ENCODE measurements around the gene C1orf185. TPM values are rescaled to one million over a fixed set of nuclear protein-coding genes. Genes with fewer than 3 reads are reported as not detected.
"Not testable (repeated sequence)": the region's sequence is repeated elsewhere in the genome, so short reads cannot be mapped to it uniquely, and the experiment has no call there.

Gene C1orf185
- total RNA-seq, 1 experiment from 2014 or later: not detected

DNA sequence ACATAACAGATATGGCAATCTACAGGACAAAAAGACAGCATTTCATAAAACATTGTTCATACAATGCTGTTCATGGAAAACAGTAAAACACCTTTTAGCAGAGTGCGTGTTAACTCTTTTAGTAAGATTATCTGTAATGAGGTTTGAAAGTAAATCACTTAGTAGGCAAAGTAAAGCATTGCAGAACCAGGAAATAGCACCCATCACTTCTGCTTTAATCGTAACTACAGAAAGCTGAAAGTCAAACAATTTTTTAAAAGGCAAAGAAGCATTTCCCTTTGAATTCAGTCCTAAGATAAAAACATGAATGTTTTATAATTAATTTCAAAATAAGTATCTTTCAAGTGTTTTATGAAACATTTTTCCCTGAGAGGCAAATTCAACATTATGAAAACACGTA is 70.8 kb downstream of the C1orf185 start:
- no TSS peak for BruUV-seq (replicated peaks)
- Histone ChIP-seq H3K4me3 (ENCODE audit: low read depth in 2 of 2, low read length in 2 of 2) (no peak overlapping the region), H3K9me3 (ENCODE audit: control insufficient read depth, insufficient read depth, low read depth, low read length) (no peaks in the 10 kb centered on the region), H3K27ac (ENCODE audit: low read length) (no peak overlapping the region), H3K27me3 (ENCODE audit: control insufficient read depth, insufficient read depth, low read length) (no peaks in the 10 kb centered on the region), H3K4me1 (ENCODE audit: control insufficient read depth, insufficient read depth, low read length) (no peaks in the 10 kb centered on the region), H3K36me3 (ENCODE audit: control insufficient read depth, insufficient read depth, low read length) (no peaks in the 10 kb centered on the region)
- ChIA-PET CTCF (no interaction called here), POLR2A (no interaction called here)
- ATAC-seq (no peak), DNase-seq (ENCODE audit: low read depth, low spot score) (no peak)
- in situ Hi-C loops (cut with HindIII; ENCODE audit: low pct_unique_long_range_greater_than_20kb, low sequenced_read_pairs): no loop called here
- intact Hi-C loops (cut with micrococcal nuclease; ENCODE audit: unreplicated experiment): no loop called here
- TF ChIP-seq TCF7L2 (IDR thresholded peaks at IDR 0.05; ENCODE audit: low read depth, low read length): no peak
- TF ChIP-seq CTCF (IDR thresholded peaks at IDR 0.05): no peak
- TF ChIP-seq REST (IDR thresholded peaks at IDR 0.05; ENCODE audit: insufficient read depth in 1 of 2, low read depth in 2 of 2, low read length in 1 of 2): no peak
- no peak for TF ChIP-seq POLR2AphosphoS5 (IDR thresholded peaks at IDR 0.05; ENCODE audit: low read depth, low read length)
- no peak for TF ChIP-seq SIN3A (IDR thresholded peaks at IDR 0.05; ENCODE audit: borderline replicate concordance, insufficient read depth, low read depth, low read length)

GRCh38 chr1:51175278-51175677 is 73.2 kb downstream of the C1orf185 start:
- ATAC-seq (no peak), DNase-seq (ENCODE audit: low read depth, low spot score) (no peak)
- no TSS peak for BruUV-seq (replicated peaks)
- no peaks in the 10 kb centered on the region for H3K9me3 ChIP-seq (ENCODE audit: control insufficient read depth, insufficient read depth, low read depth, low read length)
- in situ Hi-C loops (cut with HindIII; ENCODE audit: low pct_unique_long_range_greater_than_20kb, low sequenced_read_pairs): no loop called here
- TF ChIP-seq POLR2AphosphoS5 (IDR thresholded peaks at IDR 0.05; ENCODE audit: low read depth, low read length): no peak
- TF ChIP-seq SIN3A (IDR thresholded peaks at IDR 0.05; ENCODE audit: borderline replicate concordance, insufficient read depth, low read depth, low read length): no peak
- TF ChIP-seq CTCF (IDR thresholded peaks at IDR 0.05): no peak
- TF ChIP-seq REST (IDR thresholded peaks at IDR 0.05; ENCODE audit: insufficient read depth in 1 of 2, low read depth in 2 of 2, low read length in 1 of 2): no peak
- TF ChIP-seq TCF7L2 (IDR thresholded peaks at IDR 0.05; ENCODE audit: low read depth, low read length): no peak
- no peak overlapping the region for H3K4me3 ChIP-seq (ENCODE audit: low read depth in 2 of 2, low read length in 2 of 2)
- H3K4me1 ChIP-seq (ENCODE audit: control insufficient read depth, insufficient read depth, low read length): no peaks in the 10 kb centered on the region
- H3K27me3 ChIP-seq (ENCODE audit: control insufficient read depth, insufficient read depth, low read length): no peaks in the 10 kb centered on the region
- H3K36me3 ChIP-seq (ENCODE audit: control insufficient read depth, insufficient read depth, low read length): no peaks in the 10 kb centered on the region
- POLR2A ChIA-PET: interaction anchor here (0.5 kb wide), 1 partner anchor 42 kb away, joined by 7 read pairs; no protein-coding TSS in a partner anchor
- CTCF ChIA-PET: interaction anchor here (0.5 to 0.7 kb wide), 2 partner anchors 40 to 134 kb away, joined by 3 to 6 read pairs; no protein-coding TSS in a partner anchor
- intact Hi-C loops (cut with micrococcal nuclease; ENCODE audit: unreplicated experiment): no loop called here
- no peak overlapping the region for H3K27ac ChIP-seq (ENCODE audit: low read length)

DNA sequence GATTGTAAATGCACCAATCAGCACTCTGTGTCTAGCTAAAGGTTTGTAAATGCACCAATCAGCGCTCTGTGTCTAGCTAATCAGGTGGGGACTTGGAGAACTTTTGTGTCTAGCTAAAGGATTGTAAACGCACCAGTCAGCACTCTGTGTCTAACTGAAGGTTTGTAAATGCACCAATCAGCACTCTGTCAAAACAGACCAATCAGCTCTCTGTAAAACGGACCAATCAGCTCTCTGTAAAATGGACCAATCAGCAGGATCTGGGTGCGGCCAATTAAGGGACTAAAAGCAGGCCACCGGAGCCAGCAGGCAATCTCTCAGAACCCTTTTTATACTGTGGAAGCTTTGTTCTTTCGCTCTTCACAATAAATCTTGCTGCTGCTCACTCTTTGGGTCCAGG is 76.0 kb downstream of the C1orf185 start:
- H3K27me3 ChIP-seq (ENCODE audit: control insufficient read depth, insufficient read depth, low read length); H3K9me3 ChIP-seq (ENCODE audit: control insufficient read depth, insufficient read depth, low read depth, low read length); H3K4me1 ChIP-seq (ENCODE audit: control insufficient read depth, insufficient read depth, low read length); ATAC-seq; H3K27ac ChIP-seq (ENCODE audit: low read length); in situ Hi-C loops (cut with HindIII; ENCODE audit: low pct_unique_long_range_greater_than_20kb, low sequenced_read_pairs); H3K36me3 ChIP-seq (ENCODE audit: control insufficient read depth, insufficient read depth, low read length); H3K4me3 ChIP-seq (ENCODE audit: low read depth in 2 of 2, low read length in 2 of 2); DNase-seq (ENCODE audit: low read depth, low spot score); BruUV-seq (replicated peaks); POLR2A ChIA-PET; intact Hi-C loops (cut with micrococcal nuclease; ENCODE audit: unreplicated experiment): not testable (repeated sequence)
- CTCF ChIA-PET: interaction anchor here (0.6 to 0.8 kb wide), 2 partner anchors 14 to 753 kb away, joined by 3 to 6 read pairs; no protein-coding TSS in a partner anchor
